Neural cell (in vitro differentiated cells): ENCODE results near the gene MAD1L1.

Experiments used
- CTCF ChIP-seq: fragments of 450-650 bp; IDR thresholded peaks from 2 replicates; pipeline ENCODE4 v1.5.1; 2014; ENCODE audit warnings: antibody characterized with exemption, mild to moderate bottlenecking, moderate library complexity; ENCODE audit not compliant: poor library complexity, severe bottlenecking
- EZH2 ChIP-seq: fragments of 200-600, 300-800 bp; shearing (Covaris generic), sonication (generic); IDR thresholded peaks from 2 replicates; pipeline ENCODE4 v1.6.1; 2014; ENCODE audit warnings: antibody characterized with exemption, low read length, borderline replicate concordance, mild to moderate bottlenecking; ENCODE audit not compliant: insufficient read depth, poor library complexity, severe bottlenecking

DNA sequence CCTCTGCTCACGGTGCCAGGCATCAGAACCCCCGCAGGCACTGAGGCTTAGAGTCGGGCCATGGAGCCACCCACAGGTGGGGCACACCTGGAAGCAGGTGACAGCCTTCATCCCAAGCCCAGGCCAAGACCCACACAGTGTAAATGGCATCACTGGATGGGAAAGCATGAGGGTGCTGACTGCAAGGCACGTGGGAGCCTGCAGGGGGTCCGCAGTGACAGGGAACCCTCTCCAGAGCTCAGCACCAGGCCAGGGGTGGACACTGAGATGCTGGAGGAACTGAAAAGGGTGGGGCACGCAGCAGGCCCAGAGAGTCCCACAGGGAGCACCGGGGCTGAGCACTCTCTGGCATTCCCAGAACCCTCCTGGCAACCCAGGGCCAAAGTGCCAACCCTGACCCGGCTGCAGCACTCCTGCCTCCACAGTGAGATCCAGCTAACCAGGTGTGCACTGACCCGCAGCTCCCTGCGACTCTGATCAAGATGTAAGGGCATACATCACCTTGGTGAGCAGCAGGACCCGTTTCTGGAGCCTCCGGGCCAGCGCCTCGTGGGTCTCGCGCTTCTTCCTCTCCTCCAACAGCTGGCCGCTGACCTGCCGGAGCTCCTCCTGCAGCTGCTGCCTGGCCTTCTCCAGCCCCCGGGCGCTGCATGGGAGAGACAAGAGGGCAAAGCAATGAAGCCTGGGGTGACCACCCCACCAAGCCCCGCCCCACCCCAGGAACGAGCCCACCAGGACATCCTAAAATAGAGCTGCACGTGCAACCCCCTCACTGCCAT is 163.9 kb downstream of the MAD1L1 start:
- TF ChIP-seq CTCF (no peak), EZH2 (no peak)
